NCI-H774 (cell line): ENCODE data around the gene GRIA1.

Source experiments
- DNase-seq: peaks from one replicate; lab custom pipeline; 2025; lab: John Stamatoyannopoulos, UW

Gene GRIA1

DNA sequence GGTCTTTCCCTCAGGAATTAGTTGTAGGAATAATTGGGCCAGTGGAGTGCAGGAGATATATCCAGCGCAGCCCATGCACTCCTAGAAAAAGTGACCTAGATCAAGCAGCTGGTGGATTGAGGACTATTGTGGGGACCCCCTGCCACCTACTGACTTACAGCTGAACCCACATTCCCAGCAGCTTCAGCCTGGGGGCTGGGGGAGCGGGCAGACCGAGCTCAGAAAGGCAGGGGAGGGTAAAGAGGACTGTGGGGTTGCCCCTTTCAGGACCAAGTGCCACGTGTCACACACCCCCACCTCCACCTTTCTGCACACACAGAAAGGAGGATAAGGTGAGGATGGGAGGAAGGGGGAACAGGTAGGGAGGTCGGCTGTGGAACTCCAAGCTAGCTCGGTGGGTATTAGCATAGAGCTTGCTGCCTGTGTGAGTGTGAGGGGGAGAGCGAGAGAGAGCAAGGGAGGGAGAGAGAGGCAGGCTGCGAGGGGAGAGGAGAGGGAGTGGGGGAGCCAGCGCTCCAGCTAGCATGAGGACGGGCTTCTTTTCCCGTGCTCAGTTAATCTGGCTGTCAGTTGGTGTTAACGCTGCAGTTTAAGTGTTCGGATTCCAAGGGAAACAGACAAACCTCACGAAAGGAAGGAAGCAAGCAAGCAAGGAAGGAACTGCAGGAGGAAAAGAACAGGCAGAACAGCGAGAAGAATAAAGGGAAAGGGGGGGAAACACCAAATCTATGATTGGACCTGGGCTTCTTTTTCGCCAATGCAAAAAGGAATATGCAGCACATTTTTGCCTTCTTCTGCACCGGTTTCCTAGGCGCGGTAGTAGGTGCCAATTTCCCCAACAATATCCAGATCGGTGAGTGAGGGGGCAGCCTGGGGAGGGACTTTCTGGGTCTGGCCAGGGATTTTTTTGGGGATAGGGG lies at the start of gene GRIA1:
Gene GRIA1 (plus strand): TSS at position 553 of the 920 bp plus-strand sequence.
- DNase-seq = no peak

DNA sequence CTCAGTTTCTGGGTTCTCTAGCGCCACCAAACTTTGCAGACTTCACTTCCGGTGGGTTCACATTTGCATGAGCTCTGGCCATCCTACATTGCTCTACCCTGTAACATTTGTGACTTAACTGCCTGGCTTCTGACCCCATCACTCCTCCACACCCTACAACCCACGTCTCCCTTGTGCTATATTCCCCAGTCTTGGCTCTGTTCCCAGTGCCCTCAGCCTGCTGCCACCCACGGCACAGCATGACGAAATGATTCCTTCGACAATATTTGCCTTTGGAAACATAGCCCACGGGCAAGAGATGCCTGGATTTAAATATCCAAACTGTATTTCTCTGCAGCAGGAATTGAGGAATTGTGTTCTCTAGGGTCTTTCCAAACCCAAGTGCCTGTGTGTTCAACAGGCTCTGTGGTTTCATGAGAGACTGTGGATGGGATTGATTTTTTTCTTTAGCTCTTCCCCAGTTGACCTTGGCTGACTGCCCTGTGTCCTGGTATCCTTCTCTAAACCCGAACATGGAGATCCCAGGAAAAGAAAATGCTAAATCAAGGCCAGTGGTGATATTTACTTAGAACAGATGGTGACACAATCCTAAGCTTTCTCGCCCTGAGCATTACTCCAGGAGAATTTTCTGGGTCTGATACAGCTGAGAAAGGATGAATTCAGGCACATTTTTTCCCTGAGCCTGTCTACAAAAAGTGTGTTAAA lies 44.4 kb upstream of the GRIA1 start:
- DNase-seq = peak; percentile 34

DNA sequence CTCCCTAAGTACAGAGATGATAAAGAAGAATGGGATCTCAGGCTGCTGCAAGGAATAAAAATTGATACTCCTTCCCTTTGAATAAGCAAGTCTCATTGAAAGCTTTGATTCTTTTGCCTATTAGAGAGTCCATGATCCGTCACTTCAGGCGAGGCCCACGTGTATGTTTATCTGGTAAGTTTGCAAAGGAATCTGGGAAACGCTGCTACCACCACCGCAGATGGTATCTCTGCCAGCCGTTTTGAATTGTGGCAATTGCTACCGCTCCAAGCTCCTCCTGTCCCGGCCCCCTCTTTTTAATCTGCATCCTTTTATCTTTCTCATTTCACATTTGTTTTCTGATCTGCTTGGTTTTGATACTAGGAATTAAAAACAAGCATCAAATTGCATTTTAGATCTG lies 42.9 kb upstream of the GRIA1 start:
- DNase-seq = no peak

DNA sequence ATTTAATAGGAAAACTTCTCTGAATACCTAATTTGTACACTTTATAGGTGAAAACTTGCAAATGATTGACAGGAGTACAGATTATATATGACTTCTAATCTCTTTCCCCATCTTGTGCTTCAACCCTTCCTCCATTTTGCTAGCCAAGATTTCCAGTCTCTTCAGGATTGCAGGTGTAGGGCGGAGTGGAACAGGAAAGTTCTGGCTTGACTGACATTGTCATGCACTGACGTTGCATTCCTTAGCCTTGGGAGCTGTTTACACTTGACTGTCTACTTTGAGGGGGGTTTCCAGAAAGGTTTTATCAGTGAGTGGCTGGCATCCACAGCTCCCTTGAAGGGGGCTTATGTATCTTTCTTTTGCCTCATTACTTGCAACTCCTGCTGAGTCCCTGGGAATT lies 34.1 kb upstream of the GRIA1 start:
- DNase-seq = no peak

DNA sequence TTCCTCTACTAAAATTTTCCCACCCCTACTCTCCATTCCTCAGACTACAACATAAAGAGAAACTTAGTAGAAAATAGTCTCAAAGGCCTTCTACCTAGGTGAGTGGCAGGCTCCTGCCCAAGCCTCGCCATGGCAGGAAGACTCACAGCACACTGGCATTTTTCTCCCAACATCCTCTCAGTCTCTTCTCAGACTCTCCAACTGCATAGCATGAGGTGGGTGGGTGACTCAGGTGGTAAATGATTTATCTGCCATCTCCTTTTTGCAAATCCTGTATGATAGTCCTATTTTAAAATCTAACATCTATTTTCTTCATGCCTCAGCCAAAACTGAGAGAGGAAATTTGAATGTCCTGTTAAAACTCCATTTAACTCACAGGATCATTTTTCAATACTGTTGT lies 33.5 kb upstream of the GRIA1 start:
- DNase-seq = no peak

DNA sequence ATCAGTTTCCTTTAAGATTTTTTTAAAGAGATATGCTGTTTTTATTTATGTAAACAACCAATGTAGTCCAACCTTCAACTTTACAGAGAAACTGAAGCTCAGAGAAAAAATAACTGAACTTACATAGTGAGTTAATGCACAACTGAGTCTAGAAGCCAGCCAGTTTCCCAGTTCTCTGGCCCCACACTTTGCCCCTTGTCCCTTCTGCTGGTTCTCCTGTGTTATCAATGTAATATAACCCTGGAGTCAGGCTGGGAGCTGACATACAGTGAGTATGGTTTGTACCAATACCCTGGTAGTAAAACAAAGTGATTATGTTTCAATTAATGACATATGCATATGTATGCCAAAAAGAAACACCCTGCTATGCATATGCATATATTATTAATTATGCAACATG lies 32.2 kb upstream of the GRIA1 start:
- no peak for DNase-seq

DNA sequence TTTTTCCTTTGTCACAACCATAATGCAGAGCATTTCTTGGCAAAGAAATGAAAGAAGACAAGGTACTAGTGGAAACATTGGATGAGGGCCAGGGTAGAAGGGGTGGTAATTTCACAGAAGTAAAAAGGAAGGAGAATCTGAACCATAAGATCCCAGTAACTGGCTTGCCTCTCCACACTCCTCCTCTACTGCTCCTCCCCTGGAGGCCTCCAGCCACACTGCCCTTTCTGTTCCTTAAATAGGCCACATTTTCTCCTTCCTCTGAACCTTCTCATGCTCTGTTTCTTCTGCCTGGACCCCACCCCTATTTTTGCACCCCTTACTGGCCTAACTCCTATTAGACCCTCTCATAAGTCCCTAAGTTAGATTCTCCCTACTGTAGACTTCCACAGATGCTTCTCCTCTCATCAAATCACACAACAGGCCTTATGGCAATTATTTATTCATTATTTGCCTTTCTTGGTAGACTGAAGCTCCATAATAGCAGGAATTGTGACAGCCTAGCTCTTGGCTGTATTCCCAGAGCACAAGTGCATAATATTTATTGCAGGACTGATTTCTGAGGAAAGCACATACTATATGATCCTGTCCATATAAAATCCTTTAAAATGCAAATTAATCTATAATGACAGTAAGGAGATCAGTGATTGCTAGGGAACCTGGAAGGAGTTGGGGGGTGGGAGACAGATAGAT lies 31.3 kb upstream of the GRIA1 start:
- peak; percentile 28 for DNase-seq

DNA sequence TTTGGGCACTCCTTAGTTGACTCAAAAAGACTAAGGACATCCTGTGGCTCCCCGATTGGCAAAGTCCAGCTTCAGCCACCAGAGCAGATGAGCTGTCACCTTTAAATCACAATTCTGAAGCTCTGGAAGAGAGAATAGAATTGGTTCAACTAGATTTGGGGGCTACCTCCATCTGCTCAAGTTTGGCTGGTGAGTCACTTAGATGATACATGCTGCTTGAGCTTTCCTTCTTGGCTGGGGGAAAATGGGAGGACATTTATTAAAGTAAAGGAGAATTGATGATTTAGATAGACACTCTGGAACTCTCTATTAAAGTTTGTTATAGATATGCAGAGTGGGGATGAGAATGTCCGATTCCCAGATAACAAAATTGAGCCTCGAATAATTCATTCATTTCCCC lies 30.0 kb upstream of the GRIA1 start:
- DNase-seq = no peak

DNA sequence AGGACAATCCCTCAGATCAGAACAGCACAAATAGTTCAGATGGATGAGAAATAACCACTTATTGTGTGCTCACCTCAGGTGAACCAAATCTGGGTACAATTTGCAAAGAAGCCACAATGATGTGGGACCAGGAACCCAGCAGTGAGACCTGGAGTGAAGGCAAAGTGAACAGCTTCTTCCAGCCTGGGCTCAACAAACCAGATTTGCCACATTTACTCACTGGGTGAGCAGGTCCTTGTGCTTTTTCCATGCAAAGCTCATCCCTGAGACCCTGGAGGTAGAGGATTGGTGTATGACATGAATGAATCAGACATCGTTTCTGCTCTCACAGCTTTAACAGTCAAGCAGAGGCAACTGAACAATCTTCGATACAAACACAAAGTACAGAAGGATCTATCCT lies 29.1 kb upstream of the GRIA1 start:
- no peak for DNase-seq

DNA sequence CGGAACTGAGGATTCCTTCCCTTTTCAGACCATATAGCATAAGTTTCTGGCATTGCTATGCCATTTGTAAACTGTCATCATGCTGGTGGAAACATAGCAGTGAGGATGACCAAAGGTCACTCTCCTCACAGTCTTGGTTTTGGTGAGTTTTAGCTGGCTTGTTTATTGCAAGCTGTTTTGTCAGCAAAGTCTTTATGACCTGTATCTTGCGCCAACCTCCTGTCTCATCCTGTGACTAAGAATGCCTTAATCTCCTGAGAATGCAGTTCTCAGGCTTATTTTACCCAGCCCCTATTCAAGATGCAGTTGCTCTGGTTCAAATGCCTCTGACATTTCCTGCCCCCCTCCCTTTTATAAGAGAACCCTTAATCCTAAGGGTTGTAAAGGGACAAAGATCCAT lies 26.7 kb upstream of the GRIA1 start:
- no peak for DNase-seq

DNA sequence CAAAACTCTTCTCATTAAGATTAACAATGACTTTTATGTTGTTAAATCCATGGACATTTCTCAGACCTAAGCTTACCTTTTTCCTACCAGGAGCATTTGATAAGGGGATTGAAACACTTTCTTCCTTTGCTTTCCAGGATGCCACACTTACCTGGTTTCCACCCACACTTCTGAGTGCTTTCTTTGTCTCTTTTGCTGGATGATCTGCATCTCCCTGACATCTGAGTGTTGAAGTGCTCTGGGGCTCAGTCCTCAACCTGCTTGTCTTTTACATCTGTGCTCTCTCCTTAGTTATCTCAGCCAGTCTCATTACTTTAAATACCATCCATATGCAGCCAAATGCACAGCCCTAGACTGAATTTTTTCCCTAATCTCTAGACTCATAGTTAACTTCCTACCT lies 22.9 kb upstream of the GRIA1 start:
- DNase-seq = no peak

DNA sequence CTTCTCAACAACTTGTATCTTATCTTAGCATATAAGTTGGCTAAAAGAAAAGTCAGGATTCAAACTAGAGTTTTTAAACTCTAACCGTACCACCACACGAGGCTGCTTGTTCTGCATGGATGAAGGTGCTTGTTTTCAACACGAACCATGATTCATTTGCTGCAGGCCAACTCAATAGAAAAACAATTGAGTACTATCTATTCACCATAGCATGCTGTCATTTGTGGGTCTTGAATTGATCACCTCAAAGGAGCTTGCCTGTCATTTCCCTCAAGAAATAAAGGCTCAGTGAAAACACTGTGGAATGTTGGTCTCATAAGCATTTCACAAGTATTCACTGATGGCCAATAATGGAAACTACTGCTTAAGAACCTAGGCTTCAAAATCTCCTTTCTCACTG lies 21.0 kb upstream of the GRIA1 start:
- DNase-seq = no peak

DNA sequence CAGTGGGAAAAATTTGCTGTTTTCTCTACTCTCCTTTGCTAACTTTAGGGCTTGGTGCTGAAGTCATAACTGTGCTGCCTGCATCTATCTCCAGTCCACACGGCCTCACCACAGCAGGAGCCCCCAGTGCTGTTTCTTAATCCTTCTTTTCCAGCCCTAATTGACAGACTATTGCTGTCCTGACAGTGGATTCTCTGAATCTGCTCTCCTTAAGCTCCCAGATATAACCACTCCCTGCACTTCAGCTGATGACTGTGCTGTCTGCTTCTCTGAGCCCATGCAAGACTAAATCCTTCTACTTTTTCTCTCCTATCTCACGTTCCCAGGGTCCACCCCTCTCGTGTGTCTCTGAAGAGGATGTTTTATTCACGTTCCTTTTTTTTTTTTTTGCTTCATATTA lies 19.7 kb upstream of the GRIA1 start:
- DNase-seq = no peak

DNA sequence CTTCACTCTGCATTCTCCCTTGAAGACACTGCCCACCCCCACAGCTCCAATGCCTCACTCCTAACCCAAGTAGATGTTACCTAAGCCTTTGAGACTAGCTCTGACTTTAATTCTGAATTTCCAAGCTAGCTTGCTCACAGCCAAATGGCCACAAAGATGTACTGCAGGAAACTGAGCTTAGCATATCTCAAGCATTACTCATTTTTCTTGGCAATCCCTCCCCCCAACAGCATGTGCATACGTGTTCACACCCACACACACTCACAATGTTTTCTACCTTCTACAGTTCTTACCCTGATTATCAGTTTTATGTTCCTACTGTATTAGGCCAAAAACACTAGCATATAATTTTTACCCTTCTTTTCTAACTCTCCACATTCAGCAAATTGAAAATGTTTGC lies 13.7 kb upstream of the GRIA1 start:
- no peak for DNase-seq

DNA sequence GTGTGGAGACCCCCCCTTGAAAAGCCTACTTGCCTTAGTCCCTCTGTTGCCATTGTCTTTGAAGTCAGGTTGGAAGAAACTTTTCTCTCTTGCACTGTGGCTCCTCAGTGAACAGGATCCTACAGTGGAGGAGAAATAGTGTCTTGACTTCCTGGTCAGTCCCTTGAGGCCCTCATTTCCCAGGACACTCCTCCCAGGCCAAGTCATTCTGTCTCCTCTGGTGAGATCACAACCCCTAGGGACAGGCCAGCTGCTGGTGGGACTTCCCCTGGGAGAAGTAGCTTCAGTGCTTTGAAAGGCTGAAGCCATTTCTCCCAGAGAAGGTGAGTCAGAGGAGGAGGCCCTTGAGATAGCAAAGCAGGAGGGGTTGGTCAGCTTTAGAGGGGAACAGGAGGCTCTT lies 10.1 kb upstream of the GRIA1 start:
- DNase-seq = no peak

DNA sequence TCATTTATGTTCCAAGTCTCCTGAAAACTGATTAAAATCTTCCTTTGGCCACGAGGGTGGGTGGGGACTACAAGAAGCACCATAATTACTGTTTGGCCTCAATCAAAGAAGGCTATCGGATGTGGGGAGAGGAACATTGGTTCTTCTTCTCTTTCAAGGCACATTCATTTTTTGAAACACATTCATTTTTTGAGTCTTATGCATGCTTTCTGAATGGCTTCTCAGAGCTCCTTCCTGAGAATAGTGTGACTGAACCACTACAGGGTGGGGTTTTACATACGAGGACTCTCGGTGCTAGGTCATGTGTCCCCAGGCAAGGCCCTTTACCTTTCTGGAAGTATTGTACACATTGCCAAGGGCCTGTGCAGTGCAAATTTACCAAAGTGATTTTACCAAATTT lies 7.0 kb upstream of the GRIA1 start:
- DNase-seq = no peak

DNA sequence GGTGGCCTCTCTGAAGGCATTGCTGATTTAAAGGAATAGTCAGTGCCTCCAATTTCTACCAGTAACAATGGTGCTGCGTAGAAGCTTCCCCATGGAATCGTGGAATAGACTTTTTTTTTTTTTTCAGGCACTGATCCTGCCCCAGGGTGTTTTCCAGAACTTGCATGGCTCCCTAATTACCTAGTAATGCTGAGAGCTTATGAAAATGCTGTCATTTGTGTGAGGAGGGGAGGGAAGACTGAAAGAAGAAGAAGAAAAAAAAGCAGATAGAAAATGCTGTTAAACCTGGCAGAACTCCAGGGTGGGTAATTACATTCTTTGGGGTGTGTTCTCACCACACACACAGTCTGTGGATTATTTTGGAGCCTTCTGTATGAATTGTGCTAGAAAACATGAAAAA lies 4.8 kb upstream of the GRIA1 start:
- DNase-seq = no peak

DNA sequence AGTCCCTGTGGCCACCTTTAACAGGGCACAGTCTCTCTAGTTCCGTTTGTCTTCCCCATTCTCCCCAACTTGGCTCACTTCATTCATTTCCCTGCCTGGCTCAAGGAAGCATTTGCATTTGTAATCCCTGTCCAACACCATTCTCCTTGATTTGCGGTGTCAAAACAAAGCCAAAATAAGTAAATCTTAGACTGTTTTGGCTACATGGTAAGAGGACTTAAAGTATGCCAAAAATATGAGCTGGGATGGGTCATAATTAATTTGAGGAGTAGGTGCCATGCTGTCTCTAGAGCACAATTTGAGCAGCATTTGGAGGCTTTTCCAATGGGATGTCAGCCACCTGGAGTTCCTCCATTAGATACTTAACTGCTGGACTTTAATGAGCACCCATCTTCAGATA lies 3.7 kb upstream of the GRIA1 start:
- DNase-seq = no peak

DNA sequence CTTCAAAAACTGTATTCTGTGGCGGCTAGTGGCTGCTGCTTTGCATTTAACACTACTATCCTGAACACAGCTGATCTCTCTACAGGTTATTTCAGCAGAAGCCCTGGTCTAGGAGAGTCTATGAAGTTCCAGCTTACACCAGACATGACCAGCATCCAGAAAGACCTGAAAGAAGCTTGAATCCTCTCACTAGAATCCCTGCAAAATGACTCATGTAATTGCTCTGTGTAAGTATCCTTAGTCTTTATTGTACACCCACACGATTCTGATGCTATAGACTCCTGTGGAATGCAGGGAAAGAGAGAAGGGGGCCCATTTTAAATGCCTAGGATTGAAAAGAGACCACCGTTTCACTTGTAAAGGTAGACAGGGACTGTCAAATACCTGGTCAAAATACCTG lies 859 bp upstream of the GRIA1 start:
- no peak for DNase-seq

DNA sequence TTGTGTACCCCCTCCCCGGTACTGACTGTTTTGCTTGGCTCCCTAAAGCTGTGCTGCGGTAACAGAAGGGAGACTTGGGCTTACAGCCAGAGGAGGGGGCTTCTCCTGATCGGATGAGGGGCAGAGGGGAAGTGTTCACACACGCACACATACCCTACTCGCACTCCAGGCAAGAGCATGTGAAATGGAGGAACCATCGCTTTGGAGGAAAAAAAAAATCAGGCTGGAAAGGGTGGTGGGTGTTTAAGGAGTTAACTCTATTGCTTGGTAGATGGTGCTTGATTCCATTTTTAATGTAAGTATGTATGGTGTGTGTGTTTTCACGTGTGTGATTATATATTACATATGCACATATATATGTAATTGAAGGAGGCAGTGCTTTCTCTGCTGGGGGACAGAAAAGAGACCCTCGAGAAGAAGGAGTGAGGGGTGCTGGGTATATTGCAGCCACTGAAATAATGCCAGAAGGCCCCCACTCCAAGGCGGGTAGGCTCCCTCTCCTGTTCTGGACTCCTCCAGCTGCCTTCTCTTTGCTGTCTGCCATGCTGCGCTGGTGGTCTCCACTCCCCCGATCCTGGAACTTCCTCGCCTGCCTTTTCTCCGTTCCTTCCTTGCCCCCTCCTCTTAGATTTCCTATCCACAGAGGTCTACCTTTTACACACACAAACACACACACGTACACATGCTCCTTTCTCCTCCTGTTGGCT lies 721 bp downstream of the GRIA1 start:
- no peak for DNase-seq

DNA sequence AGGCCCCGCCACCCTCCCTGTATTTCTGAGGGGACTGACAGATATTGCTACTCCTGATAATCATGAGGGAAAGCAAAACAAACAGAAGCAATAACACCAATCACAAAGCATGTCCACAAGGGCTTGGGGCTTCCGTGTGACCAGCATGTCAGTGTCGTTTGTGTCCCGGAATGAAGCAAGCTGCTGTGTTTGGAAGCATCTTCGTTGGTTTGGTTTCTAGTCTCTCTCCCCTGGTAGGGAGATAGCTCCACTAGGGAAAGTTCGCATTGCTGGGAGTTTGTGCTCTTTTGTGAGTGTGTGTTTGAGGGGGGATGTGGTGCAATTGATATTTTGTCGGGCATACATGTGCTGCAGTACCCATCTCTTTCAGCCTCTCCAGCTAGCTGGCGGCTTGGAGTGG lies 1.4 kb downstream of the GRIA1 start:
- DNase-seq = no peak

DNA sequence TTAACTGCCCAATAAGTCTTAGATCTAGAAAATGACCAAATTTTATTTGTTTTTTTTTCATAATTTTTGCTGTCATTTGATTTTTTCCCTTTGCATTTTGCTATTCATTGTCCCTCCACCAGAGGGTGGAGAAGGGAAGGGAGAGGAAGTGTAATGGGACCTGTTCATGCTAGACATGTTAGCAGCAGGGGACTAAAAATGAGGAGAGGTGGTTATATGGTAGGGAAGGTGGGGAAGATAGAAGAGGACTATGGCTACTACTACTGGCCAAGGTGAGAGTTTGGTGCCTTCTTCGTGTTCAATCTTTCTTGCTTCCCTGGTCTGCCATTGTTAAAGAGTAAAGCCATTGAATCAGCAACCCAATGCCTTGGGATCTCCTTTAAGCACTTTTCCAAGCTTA lies 6.4 kb downstream of the GRIA1 start:
- DNase-seq = no peak
